ENCODE measurements around the gene PSMF1.
"Not testable (repeated sequence)": the region's sequence is repeated elsewhere in the genome, so short reads cannot be mapped to it uniquely, and the experiment has no call there.

Gene PSMF1

DNA sequence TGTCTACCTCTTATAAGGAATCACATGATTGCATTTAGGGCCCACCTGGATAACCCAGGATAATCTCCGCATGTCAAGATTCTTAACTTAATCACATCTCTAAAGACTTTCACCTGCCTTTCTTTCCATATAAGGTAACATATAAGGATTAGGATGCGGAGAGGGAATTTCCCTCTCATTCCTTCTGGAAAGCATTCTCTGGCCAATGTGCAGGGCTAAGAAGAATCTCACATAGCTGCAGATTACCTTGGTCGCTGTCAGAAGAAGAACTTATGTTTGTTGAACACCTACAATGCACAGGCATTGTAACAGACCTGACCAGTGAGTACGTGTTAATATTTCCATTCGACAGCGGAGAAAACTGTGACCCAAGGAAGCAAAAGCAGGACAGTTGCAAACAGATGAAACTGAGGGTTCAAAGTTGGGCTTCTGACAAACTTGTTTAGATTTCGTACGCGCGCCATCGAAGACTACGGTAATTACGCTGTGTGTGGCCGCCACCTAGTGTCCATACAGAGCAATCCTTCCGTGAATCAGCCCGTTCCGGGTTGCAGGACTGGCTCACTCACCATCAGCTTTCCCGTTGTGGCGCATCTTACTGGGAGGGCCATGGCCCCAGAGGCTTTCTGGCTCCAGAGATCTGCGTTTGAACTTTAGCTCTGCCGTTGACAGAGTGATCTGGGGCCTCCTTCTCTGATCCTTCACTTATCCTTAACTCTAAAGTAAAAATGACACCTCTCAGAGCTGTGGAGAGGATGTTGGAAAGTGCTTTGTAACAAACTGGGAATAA lies 94.4 kb downstream of the PSMF1 start:
- TF ChIP-seq, protein P1, sequence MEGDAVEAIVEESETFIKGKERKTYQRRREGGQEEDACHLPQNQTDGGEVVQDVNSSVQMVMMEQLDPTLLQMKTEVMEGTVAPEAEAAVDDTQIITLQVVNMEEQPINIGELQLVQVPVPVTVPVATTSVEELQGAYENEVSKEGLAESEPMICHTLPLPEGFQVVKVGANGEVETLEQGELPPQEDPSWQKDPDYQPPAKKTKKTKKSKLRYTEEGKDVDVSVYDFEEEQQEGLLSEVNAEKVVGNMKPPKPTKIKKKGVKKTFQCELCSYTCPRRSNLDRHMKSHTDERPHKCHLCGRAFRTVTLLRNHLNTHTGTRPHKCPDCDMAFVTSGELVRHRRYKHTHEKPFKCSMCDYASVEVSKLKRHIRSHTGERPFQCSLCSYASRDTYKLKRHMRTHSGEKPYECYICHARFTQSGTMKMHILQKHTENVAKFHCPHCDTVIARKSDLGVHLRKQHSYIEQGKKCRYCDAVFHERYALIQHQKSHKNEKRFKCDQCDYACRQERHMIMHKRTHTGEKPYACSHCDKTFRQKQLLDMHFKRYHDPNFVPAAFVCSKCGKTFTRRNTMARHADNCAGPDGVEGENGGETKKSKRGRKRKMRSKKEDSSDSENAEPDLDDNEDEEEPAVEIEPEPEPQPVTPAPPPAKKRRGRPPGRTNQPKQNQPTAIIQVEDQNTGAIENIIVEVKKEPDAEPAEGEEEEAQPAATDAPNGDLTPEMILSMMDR (IDR thresholded peaks at IDR 0.05; ENCODE audit: control insufficient read depth, insufficient read depth, low read depth, low read length, missing control alignments) = peak; percentile 85
- no peak overlapping the region for H3K4me3 ChIP-seq (ENCODE audit: control insufficient read depth, low read depth, low read length)
- peak; percentile 27 for DNase-seq (ENCODE audit: low read depth)

DNA sequence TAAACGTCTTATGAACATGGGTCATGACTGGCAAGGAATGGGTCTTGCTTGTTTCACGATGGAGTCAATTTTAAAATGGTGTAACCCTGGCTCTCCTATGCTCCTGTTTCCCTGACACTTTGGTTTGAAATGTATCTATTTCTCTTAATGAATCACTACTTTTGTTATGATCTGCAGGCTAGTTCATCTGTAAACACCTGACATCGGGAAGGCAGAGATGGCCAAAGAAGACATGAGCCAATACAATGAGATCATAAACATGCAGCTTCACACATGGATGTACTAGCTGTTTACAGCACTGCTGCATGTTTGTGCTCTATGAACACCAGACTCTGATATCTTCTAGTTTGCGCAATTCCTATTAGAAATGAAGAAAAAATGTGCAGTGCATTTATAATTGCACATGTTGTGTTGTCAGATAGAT lies 96.4 kb downstream of the PSMF1 start:
- DNase-seq (ENCODE audit: low read depth) = no peak
- TF ChIP-seq, protein P1 (IDR thresholded peaks at IDR 0.05; ENCODE audit: control insufficient read depth, insufficient read depth, low read depth, low read length, missing control alignments) = no peak
- no peak overlapping the region for H3K4me3 ChIP-seq (ENCODE audit: control insufficient read depth, low read depth, low read length)

DNA sequence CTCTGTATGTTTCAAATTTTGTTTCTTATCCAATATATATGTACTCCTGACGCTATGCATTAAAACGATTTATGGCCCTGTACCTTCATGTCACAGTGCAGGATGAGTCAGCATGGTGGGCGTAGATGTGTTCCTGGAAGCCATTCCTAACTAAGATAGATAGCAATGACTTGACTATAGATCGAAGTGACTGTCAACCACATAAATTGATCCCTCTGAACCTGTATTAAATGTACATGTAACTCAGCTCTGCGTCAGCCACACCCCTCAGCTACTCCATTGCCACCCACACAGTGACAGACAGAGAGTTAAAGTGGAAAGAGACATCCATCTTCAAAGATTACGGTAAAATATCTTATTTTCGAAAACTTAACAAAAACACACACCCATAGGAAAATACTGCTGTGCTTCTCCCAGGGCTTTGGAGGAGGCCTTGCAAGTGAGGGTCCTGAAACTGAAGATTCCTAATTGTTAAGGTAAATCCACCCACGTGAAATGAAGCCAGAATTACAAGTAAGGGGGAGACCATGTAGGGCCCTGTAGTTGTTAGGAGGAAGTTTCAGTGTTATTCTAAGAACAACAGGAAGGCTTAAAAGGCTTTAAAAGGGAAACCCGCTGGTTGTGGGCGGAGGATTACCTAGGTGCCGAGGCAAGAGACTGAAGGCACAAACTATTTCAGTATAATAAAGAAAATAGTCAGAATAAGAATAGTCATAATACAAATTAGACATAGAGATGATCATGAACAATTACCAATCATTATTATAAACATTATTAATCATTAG lies 97.2 kb downstream of the PSMF1 start:
- no peak for DNase-seq (ENCODE audit: low read depth)
- TF ChIP-seq, protein P1 (IDR thresholded peaks at IDR 0.05; ENCODE audit: control insufficient read depth, insufficient read depth, low read depth, low read length, missing control alignments) = no peak
- H3K4me3 ChIP-seq (ENCODE audit: control insufficient read depth, low read depth, low read length) = no peak overlapping the region

DNA sequence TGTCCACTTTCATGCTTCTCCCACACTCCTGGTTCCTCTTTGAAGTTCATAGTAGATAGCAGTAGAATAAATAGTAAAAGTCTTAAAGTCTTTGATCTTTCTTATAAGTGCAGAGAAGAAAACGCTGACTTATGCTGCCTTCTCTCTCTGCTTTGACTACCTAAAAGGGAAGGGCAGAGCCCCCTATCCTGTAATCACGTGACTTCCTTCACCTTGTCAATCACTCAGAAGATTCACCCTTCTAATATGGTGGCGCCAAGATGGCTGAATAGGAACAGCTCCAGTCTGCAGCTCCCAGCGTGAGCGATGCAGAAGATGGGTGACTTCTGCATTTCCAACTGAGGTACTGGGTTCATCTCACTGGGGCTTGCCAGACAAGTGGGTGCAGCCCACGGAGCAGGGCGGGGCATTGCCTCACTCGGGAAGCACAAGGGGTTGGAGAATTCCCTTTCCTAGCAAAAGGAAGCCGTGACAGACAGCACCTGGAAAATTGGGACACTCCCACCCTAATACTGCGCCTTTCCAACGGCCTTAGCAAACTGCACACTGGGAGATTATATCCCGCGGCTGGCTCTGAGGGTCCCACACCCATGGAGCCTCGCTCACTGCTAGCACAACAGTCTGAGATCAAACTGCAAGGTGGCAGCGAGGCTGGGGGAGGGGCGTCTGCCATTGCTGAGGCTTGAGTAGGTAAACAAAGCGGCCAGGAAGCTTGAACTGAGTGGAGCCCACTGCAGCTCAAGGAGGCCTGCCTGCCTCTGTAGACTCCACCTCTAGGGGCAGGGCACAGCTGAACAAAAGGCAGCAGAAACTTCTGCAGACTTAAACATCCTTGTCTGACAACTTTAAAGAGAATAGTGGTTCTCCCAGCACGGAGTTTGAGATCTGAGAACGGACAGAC lies 98.4 kb downstream of the PSMF1 start:
- DNase-seq (ENCODE audit: low read depth); H3K4me3 ChIP-seq (ENCODE audit: control insufficient read depth, low read depth, low read length): not testable (repeated sequence)

Measured in AG09309 (cell line).